ENCODE measurements around the gene MAP3K14. TPM values are rescaled to one million over a fixed set of nuclear protein-coding genes. Genes with fewer than 3 reads are reported as not detected.

The MAP3K14 gene
- polyA plus RNA-seq, 1 of the 3 experiments (the other 2 are of a cell fraction) = 11.9 TPM

DNA sequence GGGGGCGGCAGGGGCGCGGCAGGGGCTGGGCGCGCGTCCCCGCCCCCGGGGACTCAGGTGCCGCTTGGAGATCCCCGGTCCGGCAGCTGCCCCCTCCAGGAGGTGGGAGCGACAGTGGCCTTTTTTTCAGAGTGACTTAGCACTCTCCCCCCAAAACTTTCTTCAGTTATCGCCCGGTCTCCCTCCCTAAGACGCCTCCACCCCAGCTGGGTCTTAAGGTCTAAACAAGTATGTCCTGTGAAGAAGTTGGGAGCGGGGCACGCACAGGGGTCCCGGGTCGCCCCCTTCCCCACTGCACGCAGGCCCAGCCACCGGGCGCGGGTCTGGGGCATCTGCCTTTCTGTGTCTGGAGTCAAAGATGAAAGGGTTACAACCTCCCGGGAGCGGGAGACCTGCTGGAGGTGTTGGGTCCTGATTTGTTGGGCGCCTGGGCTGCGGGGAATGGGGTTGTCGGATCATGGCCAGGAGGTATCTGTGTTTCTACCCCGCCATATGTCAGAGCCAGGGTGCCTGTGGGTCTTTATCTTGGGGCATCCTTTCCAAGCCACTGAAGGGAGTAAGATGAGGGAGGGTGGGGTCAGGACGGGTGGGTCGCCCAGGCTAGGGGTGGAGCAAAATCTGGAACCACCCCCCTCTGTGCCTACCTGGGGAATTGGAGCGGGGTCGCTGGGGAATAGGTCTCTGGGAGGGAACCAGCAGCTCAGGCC, 94.4 kb downstream of the MAP3K14 start:
- Histone ChIP-seq H3K4me3 (ENCODE audit: low read depth in 2 of 2, low read length in 1 of 2) (peak overlapping the region; percentile 54 to 56), H3K4me2 (peak overlapping the region; percentile 59)
- WGBS (ENCODE audit: low lambda C conversion rate) = 58% methylated on average over 18 of the region's 33 CpGs

DNA sequence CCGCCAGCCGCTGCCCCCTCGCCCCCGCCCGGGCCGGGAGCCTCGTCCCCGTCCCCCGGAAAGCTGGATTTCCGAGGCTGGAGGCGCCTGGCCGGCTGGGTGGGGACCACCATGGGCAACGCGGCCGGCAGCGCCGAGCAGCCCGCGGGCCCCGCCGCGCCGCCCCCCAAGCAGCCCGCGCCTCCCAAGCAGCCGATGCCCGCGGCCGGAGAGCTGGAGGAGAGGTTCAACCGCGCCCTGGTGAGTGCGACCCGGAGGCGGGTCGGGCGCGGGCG, 94.9 kb downstream of the MAP3K14 start:
- 0 out of 2 replicates have a peak overlapping the region, but pooled peaks have one; percentile 11 for H3K9ac ChIP-seq
- TF ChIP-seq, protein P1, sequence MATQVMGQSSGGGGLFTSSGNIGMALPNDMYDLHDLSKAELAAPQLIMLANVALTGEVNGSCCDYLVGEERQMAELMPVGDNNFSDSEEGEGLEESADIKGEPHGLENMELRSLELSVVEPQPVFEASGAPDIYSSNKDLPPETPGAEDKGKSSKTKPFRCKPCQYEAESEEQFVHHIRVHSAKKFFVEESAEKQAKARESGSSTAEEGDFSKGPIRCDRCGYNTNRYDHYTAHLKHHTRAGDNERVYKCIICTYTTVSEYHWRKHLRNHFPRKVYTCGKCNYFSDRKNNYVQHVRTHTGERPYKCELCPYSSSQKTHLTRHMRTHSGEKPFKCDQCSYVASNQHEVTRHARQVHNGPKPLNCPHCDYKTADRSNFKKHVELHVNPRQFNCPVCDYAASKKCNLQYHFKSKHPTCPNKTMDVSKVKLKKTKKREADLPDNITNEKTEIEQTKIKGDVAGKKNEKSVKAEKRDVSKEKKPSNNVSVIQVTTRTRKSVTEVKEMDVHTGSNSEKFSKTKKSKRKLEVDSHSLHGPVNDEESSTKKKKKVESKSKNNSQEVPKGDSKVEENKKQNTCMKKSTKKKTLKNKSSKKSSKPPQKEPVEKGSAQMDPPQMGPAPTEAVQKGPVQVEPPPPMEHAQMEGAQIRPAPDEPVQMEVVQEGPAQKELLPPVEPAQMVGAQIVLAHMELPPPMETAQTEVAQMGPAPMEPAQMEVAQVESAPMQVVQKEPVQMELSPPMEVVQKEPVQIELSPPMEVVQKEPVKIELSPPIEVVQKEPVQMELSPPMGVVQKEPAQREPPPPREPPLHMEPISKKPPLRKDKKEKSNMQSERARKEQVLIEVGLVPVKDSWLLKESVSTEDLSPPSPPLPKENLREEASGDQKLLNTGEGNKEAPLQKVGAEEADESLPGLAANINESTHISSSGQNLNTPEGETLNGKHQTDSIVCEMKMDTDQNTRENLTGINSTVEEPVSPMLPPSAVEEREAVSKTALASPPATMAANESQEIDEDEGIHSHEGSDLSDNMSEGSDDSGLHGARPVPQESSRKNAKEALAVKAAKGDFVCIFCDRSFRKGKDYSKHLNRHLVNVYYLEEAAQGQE (IDR thresholded peaks at IDR 0.05; ENCODE audit: low read depth, low read length) = no peak
- TF ChIP-seq EZH2phosphoT487 (IDR thresholded peaks at IDR 0.05; ENCODE audit: borderline replicate concordance, low read depth) (no peak), JUND (IDR thresholded peaks at IDR 0.05) (no peak), RXRA (IDR thresholded peaks at IDR 0.05; ENCODE audit: borderline replicate concordance, low read depth) (no peak), NRF1 (IDR thresholded peaks at IDR 0.05; ENCODE audit: low read depth, low read length) (no peak)
- TF ChIP-seq, protein P2, sequence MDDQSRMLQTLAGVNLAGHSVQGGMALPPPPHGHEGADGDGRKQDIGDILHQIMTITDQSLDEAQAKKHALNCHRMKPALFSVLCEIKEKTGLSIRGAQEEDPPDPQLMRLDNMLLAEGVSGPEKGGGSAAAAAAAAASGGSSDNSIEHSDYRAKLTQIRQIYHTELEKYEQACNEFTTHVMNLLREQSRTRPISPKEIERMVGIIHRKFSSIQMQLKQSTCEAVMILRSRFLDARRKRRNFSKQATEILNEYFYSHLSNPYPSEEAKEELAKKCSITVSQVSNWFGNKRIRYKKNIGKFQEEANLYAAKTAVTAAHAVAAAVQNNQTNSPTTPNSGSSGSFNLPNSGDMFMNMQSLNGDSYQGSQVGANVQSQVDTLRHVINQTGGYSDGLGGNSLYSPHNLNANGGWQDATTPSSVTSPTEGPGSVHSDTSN (IDR thresholded peaks at IDR 0.05) = no peak
- TF ChIP-seq, protein P3, sequence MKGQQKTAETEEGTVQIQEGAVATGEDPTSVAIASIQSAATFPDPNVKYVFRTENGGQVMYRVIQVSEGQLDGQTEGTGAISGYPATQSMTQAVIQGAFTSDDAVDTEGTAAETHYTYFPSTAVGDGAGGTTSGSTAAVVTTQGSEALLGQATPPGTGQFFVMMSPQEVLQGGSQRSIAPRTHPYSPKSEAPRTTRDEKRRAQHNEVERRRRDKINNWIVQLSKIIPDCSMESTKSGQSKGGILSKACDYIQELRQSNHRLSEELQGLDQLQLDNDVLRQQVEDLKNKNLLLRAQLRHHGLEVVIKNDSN (IDR thresholded peaks at IDR 0.05; ENCODE audit: borderline replicate concordance, low read depth) = no peak
- H2AFZ ChIP-seq (ENCODE audit: low read depth) = peak overlapping the region; percentile 65; the same call in 1 of the 2 replicates
- no peak overlapping the region for H3K27ac ChIP-seq (ENCODE audit: low read depth in 2 of 2, low read length in 1 of 2)
- H3K9me2 ChIP-seq = no peaks in the 10 kb centered on the region
- peaks cover 0 to 33% of the 10 kb centered on the region in 2 experiments; a peak in 1 of 4 replicates for H3K4me1 ChIP-seq (ENCODE audit: control insufficient read depth in 1 of 2, insufficient read depth in 2 of 2, low read depth in 1 of 2, low read length in 1 of 2)
- no peaks in the 10 kb centered on the region for H4K20me1 ChIP-seq (ENCODE audit: insufficient read depth)
- peak overlapping the region; percentile 54 to 56 for H3K4me3 ChIP-seq (ENCODE audit: low read depth in 2 of 2, low read length in 1 of 2)
- POLR2A ChIA-PET = interaction anchor here (0.8 kb wide), 1 partner anchor 95 kb away, joined by 3 read pairs; the partner anchor contains the start of gene MAP3K14
- no CpG with 5 or more reads among the region's 38 CpGs for WGBS (ENCODE audit: low lambda C conversion rate)
- CTCF ChIA-PET = interaction anchor here (3.2 to 16.2 kb wide), 5 partner anchors 9 to 169 kb away, joined by 13 to 260 read pairs (median 132); partner anchors contain the start of gene ACBD4
- no peaks in the 10 kb centered on the region for H3K36me3 ChIP-seq (replicated peaks in 1 of 2; ENCODE audit: control insufficient read depth in 1 of 2, insufficient read depth in 2 of 2, low read length in 1 of 2)
- no peaks in the 10 kb centered on the region for H3K79me2 ChIP-seq (ENCODE audit: insufficient read depth)
- peaks cover 14% of the 10 kb centered on the region for H3F3A ChIP-seq (replicated peaks; ENCODE audit: insufficient read depth)
- peak; percentile 65 for DNase-seq
- H3K4me2 ChIP-seq = peak overlapping the region; percentile 59
- no peaks in the 10 kb centered on the region for H3K9me3 ChIP-seq
- H3K27me3 ChIP-seq (ENCODE audit: insufficient read depth) = no peaks in the 10 kb centered on the region

More for the DNA sequence above, 94.4 kb downstream of the MAP3K14 start:
- no peaks in the 10 kb centered on the region for H3K27me3 ChIP-seq (ENCODE audit: insufficient read depth)
- H3K9ac ChIP-seq = 0 out of 2 replicates have a peak overlapping the region, but pooled peaks have one; percentile 11
- no peak for DNase-seq
- peaks cover 0 to 33% of the 10 kb centered on the region in 2 experiments; a peak in 1 of 4 replicates for H3K4me1 ChIP-seq (ENCODE audit: control insufficient read depth in 1 of 2, insufficient read depth in 2 of 2, low read depth in 1 of 2, low read length in 1 of 2)
- TF ChIP-seq JUND (IDR thresholded peaks at IDR 0.05) (no peak), FOXM1 (IDR thresholded peaks at IDR 0.05; ENCODE audit: low read depth) (no peak)
- TF ChIP-seq, protein P2 (IDR thresholded peaks at IDR 0.05) = no peak
- TF ChIP-seq, protein P4, sequence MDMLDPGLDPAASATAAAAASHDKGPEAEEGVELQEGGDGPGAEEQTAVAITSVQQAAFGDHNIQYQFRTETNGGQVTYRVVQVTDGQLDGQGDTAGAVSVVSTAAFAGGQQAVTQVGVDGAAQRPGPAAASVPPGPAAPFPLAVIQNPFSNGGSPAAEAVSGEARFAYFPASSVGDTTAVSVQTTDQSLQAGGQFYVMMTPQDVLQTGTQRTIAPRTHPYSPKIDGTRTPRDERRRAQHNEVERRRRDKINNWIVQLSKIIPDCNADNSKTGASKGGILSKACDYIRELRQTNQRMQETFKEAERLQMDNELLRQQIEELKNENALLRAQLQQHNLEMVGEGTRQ (IDR thresholded peaks at IDR 0.05; ENCODE audit: borderline replicate concordance, low read depth, low read length) = no peak
- CTCF ChIA-PET = interaction anchor here (0.8 to 16.2 kb wide), 9 partner anchors 8 to 630 kb away, joined by 3 to 260 read pairs (median 13); partner anchors contain the start of gene ACBD4
- no peaks in the 10 kb centered on the region for H3K9me2 ChIP-seq
- no peaks in the 10 kb centered on the region for H4K20me1 ChIP-seq (ENCODE audit: insufficient read depth)
- H3F3A ChIP-seq (replicated peaks; ENCODE audit: insufficient read depth) = peaks cover 14% of the 10 kb centered on the region
- no peaks in the 10 kb centered on the region for H3K36me3 ChIP-seq (replicated peaks in 1 of 2; ENCODE audit: control insufficient read depth in 1 of 2, insufficient read depth in 2 of 2, low read length in 1 of 2)
- POLR2A ChIA-PET = interaction anchor here (0.8 kb wide), 1 partner anchor 94 kb away, joined by 3 read pairs; the partner anchor contains the start of gene MAP3K14
- no peak overlapping the region for H3K27ac ChIP-seq (ENCODE audit: low read depth in 2 of 2, low read length in 1 of 2)
- H3K79me2 ChIP-seq (ENCODE audit: insufficient read depth) = no peaks in the 10 kb centered on the region
- peak overlapping the region; percentile 65; the same call in 1 of the 2 replicates for H2AFZ ChIP-seq (ENCODE audit: low read depth)
- H3K9me3 ChIP-seq = no peaks in the 10 kb centered on the region

Data from SK-N-SH (cell line).